Smooth muscle cell of the umbilical artery (primary cell): ENCODE data around the gene CELSR2. TPM values are rescaled to one million over a fixed set of nuclear protein-coding genes. Genes with fewer than 3 reads are reported as not detected.

ENCODE experiments used
- total RNA-seq: library from RNA; depleted of rRNA; stranded (reverse); fragments of >200 nt; gene quantifications from 2 replicates; pipeline ENCODE4 v1.2.3, GENCODE V29; 2014

Gene CELSR2, protein sequence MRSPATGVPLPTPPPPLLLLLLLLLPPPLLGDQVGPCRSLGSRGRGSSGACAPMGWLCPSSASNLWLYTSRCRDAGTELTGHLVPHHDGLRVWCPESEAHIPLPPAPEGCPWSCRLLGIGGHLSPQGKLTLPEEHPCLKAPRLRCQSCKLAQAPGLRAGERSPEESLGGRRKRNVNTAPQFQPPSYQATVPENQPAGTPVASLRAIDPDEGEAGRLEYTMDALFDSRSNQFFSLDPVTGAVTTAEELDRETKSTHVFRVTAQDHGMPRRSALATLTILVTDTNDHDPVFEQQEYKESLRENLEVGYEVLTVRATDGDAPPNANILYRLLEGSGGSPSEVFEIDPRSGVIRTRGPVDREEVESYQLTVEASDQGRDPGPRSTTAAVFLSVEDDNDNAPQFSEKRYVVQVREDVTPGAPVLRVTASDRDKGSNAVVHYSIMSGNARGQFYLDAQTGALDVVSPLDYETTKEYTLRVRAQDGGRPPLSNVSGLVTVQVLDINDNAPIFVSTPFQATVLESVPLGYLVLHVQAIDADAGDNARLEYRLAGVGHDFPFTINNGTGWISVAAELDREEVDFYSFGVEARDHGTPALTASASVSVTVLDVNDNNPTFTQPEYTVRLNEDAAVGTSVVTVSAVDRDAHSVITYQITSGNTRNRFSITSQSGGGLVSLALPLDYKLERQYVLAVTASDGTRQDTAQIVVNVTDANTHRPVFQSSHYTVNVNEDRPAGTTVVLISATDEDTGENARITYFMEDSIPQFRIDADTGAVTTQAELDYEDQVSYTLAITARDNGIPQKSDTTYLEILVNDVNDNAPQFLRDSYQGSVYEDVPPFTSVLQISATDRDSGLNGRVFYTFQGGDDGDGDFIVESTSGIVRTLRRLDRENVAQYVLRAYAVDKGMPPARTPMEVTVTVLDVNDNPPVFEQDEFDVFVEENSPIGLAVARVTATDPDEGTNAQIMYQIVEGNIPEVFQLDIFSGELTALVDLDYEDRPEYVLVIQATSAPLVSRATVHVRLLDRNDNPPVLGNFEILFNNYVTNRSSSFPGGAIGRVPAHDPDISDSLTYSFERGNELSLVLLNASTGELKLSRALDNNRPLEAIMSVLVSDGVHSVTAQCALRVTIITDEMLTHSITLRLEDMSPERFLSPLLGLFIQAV (N-terminal part only)
- 3.0 and 4.5 TPM in 2 replicates for total RNA-seq

GRCh38 chr1:109248797-109249629, at the start of gene CELSR2:
Gene CELSR2, plus strand, starts transcription at chr1:109249539. Its CDS starts 541 bp downstream, at chr1:109250080.

DNA sequence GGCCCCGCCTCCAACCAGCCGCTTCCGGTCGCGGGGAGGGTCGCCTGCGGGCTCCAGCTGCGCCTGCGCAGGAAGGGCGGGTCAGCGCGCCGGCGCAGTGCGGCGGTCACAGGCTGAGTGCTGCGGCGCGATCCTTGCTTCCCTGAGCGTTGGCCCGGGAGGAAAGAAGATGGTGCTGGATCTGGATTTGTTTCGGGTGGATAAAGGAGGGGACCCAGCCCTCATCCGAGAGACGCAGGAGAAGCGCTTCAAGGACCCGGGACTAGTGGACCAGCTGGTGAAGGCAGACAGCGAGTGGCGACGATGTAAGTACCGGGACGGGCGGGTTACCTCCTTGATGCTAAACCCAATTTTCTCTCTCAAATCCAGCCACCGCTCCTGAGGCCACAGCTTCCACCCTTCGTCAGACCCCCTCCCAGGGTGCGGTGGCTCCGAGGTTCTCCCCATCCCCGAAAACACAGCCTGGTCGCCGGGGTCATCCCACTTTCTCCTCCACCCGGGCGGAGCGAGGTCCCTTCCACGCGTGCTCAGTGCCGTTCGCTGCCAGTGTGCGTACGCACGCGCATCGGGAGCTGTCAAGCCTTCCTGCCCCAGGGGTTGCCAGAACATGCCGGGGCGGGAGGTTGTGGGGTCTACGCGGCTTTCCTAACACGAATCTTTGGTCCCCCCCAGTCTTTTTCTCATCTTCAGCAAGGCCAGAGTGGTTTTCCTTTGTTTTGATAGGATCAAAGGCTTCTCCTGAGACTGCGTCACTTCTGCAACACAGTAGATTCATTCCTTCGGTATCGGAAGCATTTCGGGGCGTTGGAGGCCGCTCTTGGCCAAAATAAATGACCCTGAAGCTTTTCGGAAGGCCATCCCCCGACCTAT, 35.3 kb upstream of the CELSR2 start, which contains the start of gene SARS1:
Gene SARS1 (plus strand): TSS at position 95 of the 870 bp plus-strand sequence. CDS start 75 bp downstream, at position 170.

DNA sequence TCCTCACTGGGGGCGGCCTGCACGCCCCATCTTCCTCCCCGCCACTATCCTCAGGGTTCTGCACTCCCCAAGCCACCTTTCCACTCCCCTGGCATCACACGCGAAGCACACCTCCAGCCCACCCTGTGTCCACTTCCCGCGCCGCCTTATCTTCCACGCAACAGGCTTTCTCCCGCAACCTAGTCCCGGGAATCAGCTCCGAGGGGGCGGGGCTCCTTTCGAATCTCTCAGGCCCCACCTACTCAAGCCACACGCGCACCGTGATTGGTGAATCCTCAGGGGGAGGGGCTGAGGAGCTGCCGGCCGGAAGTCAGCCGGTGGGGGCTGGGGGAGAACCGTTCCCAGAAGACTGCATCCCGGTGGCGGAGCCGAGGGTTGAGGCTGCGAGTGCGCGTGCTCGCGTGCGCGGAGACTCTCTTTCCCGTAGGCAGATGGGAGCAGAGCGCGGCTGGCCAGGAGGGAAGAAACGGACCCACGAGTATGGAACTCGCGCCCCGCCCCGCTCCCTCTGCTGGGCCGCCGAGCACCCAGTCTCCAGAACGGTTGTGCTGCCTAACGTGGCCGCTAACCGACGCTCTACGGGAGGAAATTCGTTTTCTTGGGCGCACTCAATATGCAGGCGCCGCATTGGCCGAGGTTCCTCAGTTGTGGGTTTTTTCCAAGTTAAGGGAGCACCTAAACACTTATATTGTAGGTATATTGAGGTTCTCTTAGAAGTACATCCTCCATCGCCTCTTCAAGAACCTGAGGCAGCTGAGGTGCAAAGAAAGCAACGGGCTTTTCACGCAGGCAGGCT, 33.8 kb downstream of the CELSR2 start, which contains the start of gene PSRC1:
Gene PSRC1 (minus strand): TSS at position 194 of the 796 bp plus-strand sequence.

DNA sequence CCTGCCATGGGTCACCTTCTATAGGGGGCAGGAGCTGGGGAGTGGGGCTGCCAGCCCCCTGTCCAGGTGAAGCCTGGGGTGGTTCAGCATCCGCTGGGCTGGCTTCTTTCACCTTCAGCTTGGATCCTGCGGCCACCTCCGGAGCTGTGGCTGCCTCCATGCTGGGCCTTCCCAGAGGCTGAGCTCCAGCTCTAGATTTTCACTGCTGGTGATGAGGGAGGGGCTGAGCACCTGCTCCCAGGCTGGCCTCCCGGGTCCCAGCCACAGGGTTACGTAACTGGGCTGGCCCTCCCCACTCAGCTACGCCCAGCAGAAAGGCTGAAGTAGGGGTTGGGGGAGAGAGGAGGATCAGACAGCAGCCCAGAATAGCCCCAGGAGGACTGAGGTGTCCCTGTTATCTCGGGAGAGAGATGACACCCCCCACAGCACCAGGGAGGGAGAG, 57.5 kb downstream of the CELSR2 start, which contains the start of gene MYBPHL:
Gene MYBPHL (minus strand): TSS at position 180 of the 442 bp plus-strand sequence. CDS start 20 bp downstream, at position 160.

Other genes with a start within 250 kb of the CELSR2 start
- gene WDR47, start 207.4 kb upstream of the CELSR2 start, total RNA-seq, result 17.2 and 23.8 TPM in 2 replicates
- gene TAF13, start 173.5 kb upstream of the CELSR2 start, total RNA-seq, result 172 and 200 TPM in 2 replicates
- gene TMEM167B, start 158.8 kb upstream of the CELSR2 start, total RNA-seq, result 33.0 and 40.7 TPM in 2 replicates
- 0.23 and 0.89 TPM in 2 replicates for gene ELAPOR1, start 135.4 kb upstream of the CELSR2 start, total RNA-seq
- gene SARS1, start 35.6 kb upstream of the CELSR2 start, total RNA-seq, result 280 and 283 TPM in 2 replicates
- gene PSRC1, start 33.6 kb downstream of the CELSR2 start, total RNA-seq, result 1.5 and 6.0 TPM in 2 replicates
- gene MYBPHL, start 57.5 kb downstream of the CELSR2 start, total RNA-seq, result not detected in 2 replicates
- 27.0 and 44.0 TPM in 2 replicates for gene SORT1, start 148.4 kb downstream of the CELSR2 start, total RNA-seq
- 53.2 and 54.2 TPM in 2 replicates for gene PSMA5, start 176.9 kb downstream of the CELSR2 start, total RNA-seq
- gene SYPL2, start 217.0 kb downstream of the CELSR2 start, total RNA-seq, result under 0.01 TPM in 1 of 2 replicates, not detected in the other
- 1.2 and 1.9 TPM in 2 replicates for gene ATXN7L2, start 234.4 kb downstream of the CELSR2 start, total RNA-seq
- 5.9 and 6.0 TPM in 2 replicates for gene CYB561D1, start 244.6 kb downstream of the CELSR2 start, total RNA-seq